ENCODE results near the gene TMEM121. TPM values are rescaled to one million over a fixed set of nuclear protein-coding genes. Genes with fewer than 3 reads are reported as not detected.

Gene TMEM121
- polyA plus RNA-seq, 3 donors = 0.08 to 0.11 TPM; not detected in 1

GRCh38 chr14:105497671-105498429, 28.5 kb upstream of the TMEM121 start:
- Mint-ChIP-seq H3K27ac (peak overlapping the region in 2 of 7 donors; percentile 22 to 76), H3K27me3 (ENCODE audit: low read depth in 3 of 3) (peaks cover 4 to 7% (median 5%) of the 10 kb centered on the region in 3 donors), H3K4me3 (no peak overlapping the region), H3K36me3 (peaks cover 7 to 29% of the 10 kb centered on the region in 2 donors), H3K4me1 (no peaks in the 10 kb centered on the region), H3K9me3 (no peaks in the 10 kb centered on the region)
- no peak overlapping the region for H3K27ac ChIP-seq (ENCODE audit: low read depth in 1 of 2, low read length in 2 of 2)
- WGBS (ENCODE audit: insufficient coverage) = 97% methylated on average over 30 of the region's 31 CpGs
- H3K27me3 ChIP-seq (ENCODE audit: control insufficient read depth in 2 of 2, insufficient read depth in 2 of 2, low read length in 2 of 2) = no peaks in the 10 kb centered on the region
- no peak overlapping the region for H3K4me2 ChIP-seq (replicated peaks; ENCODE audit: extremely low read depth, low read length, poor library complexity, severe bottlenecking)
- DNase-seq = no peak
- H3K9ac ChIP-seq (ENCODE audit: insufficient read depth, low read length, poor library complexity, severe bottlenecking) = no peak overlapping the region
- no peak for TF ChIP-seq CTCF (IDR thresholded peaks at IDR 0.05)
- H3K36me3 ChIP-seq (replicated peaks in 1 of 2; ENCODE audit: control insufficient read depth in 1 of 2, insufficient read depth in 2 of 2, low read length in 2 of 2) = peaks cover 5 to 14% of the 10 kb centered on the region in 2 donors
- no peaks in the 10 kb centered on the region for H3K4me1 ChIP-seq (ENCODE audit: control insufficient read depth in 1 of 2, insufficient read depth in 2 of 2, low read length in 2 of 2)
- H3K9me3 ChIP-seq (replicated peaks in 1 of 2; ENCODE audit: control insufficient read depth in 1 of 2, insufficient read depth in 1 of 2, low read length in 2 of 2) = no peaks in the 10 kb centered on the region
- H2AFZ ChIP-seq (ENCODE audit: insufficient read depth, low read depth, low read length, poor library complexity, severe bottlenecking) = no peak overlapping the region
- H3K79me2 ChIP-seq (ENCODE audit: insufficient read depth, low read length) = no peaks in the 10 kb centered on the region
- intact Hi-C loops (cut with micrococcal nuclease) = no loop called here
- peaks cover 6% of the 10 kb centered on the region for H4K20me1 ChIP-seq (ENCODE audit: insufficient read depth, low read length)
- no peak overlapping the region for H3K4me3 ChIP-seq (replicated peaks in 1 of 3; ENCODE audit: low read depth in 2 of 3, low read length in 3 of 3)

GRCh38 chr14:105498430-105499255, 27.7 kb upstream of the TMEM121 start:
- intact Hi-C loops (cut with micrococcal nuclease) = no loop called here
- Histone ChIP-seq H3K4me2 (replicated peaks; ENCODE audit: extremely low read depth, low read length, poor library complexity, severe bottlenecking) (no peak overlapping the region), H3K27me3 (ENCODE audit: control insufficient read depth in 2 of 2, insufficient read depth in 2 of 2, low read length in 2 of 2) (no peaks in the 10 kb centered on the region), H3K79me2 (ENCODE audit: insufficient read depth, low read length) (no peaks in the 10 kb centered on the region), H3K36me3 (replicated peaks in 1 of 2; ENCODE audit: control insufficient read depth in 1 of 2, insufficient read depth in 2 of 2, low read length in 2 of 2) (peaks cover 5 to 14% of the 10 kb centered on the region in 2 donors), H3K27ac (ENCODE audit: low read depth in 1 of 2, low read length in 2 of 2) (no peak overlapping the region), H2AFZ (ENCODE audit: insufficient read depth, low read depth, low read length, poor library complexity, severe bottlenecking) (no peak overlapping the region), H3K9ac (ENCODE audit: insufficient read depth, low read length, poor library complexity, severe bottlenecking) (no peak overlapping the region), H4K20me1 (ENCODE audit: insufficient read depth, low read length) (peaks cover under 1% of the 10 kb centered on the region), H3K4me3 (replicated peaks in 1 of 3; ENCODE audit: low read depth in 2 of 3, low read length in 3 of 3) (no peak overlapping the region), H3K9me3 (replicated peaks in 1 of 2; ENCODE audit: control insufficient read depth in 1 of 2, insufficient read depth in 1 of 2, low read length in 2 of 2) (no peaks in the 10 kb centered on the region), H3K4me1 (ENCODE audit: control insufficient read depth in 1 of 2, insufficient read depth in 2 of 2, low read length in 2 of 2) (no peaks in the 10 kb centered on the region)
- H3K4me3 Mint-ChIP-seq = no peak overlapping the region
- H3K9me3 Mint-ChIP-seq = no peaks in the 10 kb centered on the region
- WGBS (ENCODE audit: insufficient coverage) = 97% methylated on average over 36 of the region's 36 CpGs
- peak overlapping the region in 2 of 7 donors; percentile 14 to 22 for H3K27ac Mint-ChIP-seq
- no peaks in the 10 kb centered on the region for H3K4me1 Mint-ChIP-seq
- peaks cover 2 to 24% of the 10 kb centered on the region in 2 donors for H3K36me3 Mint-ChIP-seq
- no peak for DNase-seq
- H3K27me3 Mint-ChIP-seq (ENCODE audit: low read depth in 3 of 3) = peaks cover 4 to 8% (median 6%) of the 10 kb centered on the region in 3 donors
- TF ChIP-seq CTCF (IDR thresholded peaks at IDR 0.05) = no peak

Measured in CD14-positive monocyte (primary cell).